DMS153 treated with DMSO at 0.1 percent for 48 hours (cell line): Measurements from ENCODE around the gene SCAANT1.
A peak's percentile ranks its signal among the peaks of the same experiment; 100 is the strongest.

Experiments
- DNase-seq: peaks from one replicate; lab custom pipeline; 2025; ENCODE audit not compliant: unreplicated experiment; lab: John Stamatoyannopoulos, UW

SCAANT1 gene

GRCh38 chr3:63911873-63912767, at the start of gene SCAANT1:
Gene SCAANT1, minus strand, starts transcription at chr3:63912383.
- peak; percentile 11 for DNase-seq

GRCh38 chr3:63961891-63962290, 49.7 kb upstream of the SCAANT1 start:
- DNase-seq, result peak; percentile 4

GRCh38 chr3:63960048-63960711, 48.0 kb upstream of the SCAANT1 start:
- no peak for DNase-seq

GRCh38 chr3:63959146-63959545, 47.0 kb upstream of the SCAANT1 start:
- DNase-seq, result no peak

GRCh38 chr3:63955830-63956545, 43.8 kb upstream of the SCAANT1 start:
- no peak for DNase-seq

- no peak for DNase-seq
These were observed 43.0 kb upstream of the SCAANT1 start for GRCh38 chr3:63955036-63955650.

GRCh38 chr3:63954182-63954581, 42.0 kb upstream of the SCAANT1 start:
- DNase-seq, result no peak

GRCh38 chr3:63952248-63952594, 40.0 kb upstream of the SCAANT1 start:
- DNase-seq, result no peak

- DNase-seq, result no peak
These were observed 39.5 kb upstream of the SCAANT1 start for GRCh38 chr3:63951492-63952247.

- DNase-seq, result no peak
These were observed 38.5 kb upstream of the SCAANT1 start for GRCh38 chr3:63950698-63951097.

GRCh38 chr3:63949005-63949404, 36.8 kb upstream of the SCAANT1 start:
- DNase-seq, result no peak

- no peak for DNase-seq
These were observed 35.4 kb upstream of the SCAANT1 start for GRCh38 chr3:63947594-63947993.

- no peak for DNase-seq
These were observed 34.6 kb upstream of the SCAANT1 start for GRCh38 chr3:63946753-63947152.

GRCh38 chr3:63945558-63946096, 33.4 kb upstream of the SCAANT1 start:
- no peak for DNase-seq

GRCh38 chr3:63943678-63944077, 31.5 kb upstream of the SCAANT1 start:
- no peak for DNase-seq

GRCh38 chr3:63942528-63942927, 30.3 kb upstream of the SCAANT1 start:
- no peak for DNase-seq

- no peak for DNase-seq
These were observed 28.2 kb upstream of the SCAANT1 start for GRCh38 chr3:63940389-63940757.

GRCh38 chr3:63937661-63938651, 25.8 kb upstream of the SCAANT1 start:
- DNase-seq, result no peak

- no peak for DNase-seq
These were observed 24.7 kb upstream of the SCAANT1 start for GRCh38 chr3:63936925-63937324.
